ENCODE data around the gene ELMO1. TPM values are rescaled to one million over a fixed set of nuclear protein-coding genes. Genes with fewer than 3 reads are reported as not detected.

Gene ELMO1
- total and polyA plus RNA-seq, 12 donors, result 7.5 to 46.8 (median 14.9) TPM

- no peak for TF ChIP-seq CTCF (IDR thresholded peaks at IDR 0.05)
- no peak for TF ChIP-seq POLR2A (IDR thresholded peaks at IDR 0.05)
- Histone ChIP-seq H3K36me3 (replicated peaks in 1 of 2) (no peaks in the 10 kb centered on the region), H3K4me3 (no peak overlapping the region), H3K4me1 (replicated peaks in 1 of 2) (peaks cover 0 to 11% of the 10 kb centered on the region in 2 donors), H3K27me3 (no peaks in the 10 kb centered on the region), H3K9me3 (replicated peaks in 1 of 3) (no peaks in the 10 kb centered on the region), H3K27ac (no peak overlapping the region)
- intact Hi-C loops (cut with DNase I), result loop anchor here (5.0 to 10.0 kb wide), 5 partner anchors 76 to 214 kb away; no protein-coding TSS in a partner anchor
- WGBS, 4 donors, result 68 to 90% (median 76%) methylated on average over 7 of the region's 7 CpGs
- DNase-seq, result no peak
These were observed 267.7 kb downstream of the ELMO1 start for GRCh38 chr7:37180828-37181549.

- no peak for TF ChIP-seq CTCF (IDR thresholded peaks at IDR 0.05)
- no peak for TF ChIP-seq POLR2A (IDR thresholded peaks at IDR 0.05)
- Histone ChIP-seq H3K27me3 (no peaks in the 10 kb centered on the region), H3K4me1 (replicated peaks in 1 of 2) (no peaks in the 10 kb centered on the region), H3K27ac (no peak overlapping the region), H3K9me3 (replicated peaks in 1 of 3) (no peaks in the 10 kb centered on the region), H3K4me3 (no peak overlapping the region), H3K36me3 (replicated peaks in 1 of 2) (no peaks in the 10 kb centered on the region)
- 59 to 84% (median 68%) methylated on average over 3 of the region's 3 CpGs for WGBS, 4 donors
- intact Hi-C loops (cut with DNase I), result no loop called here
- DNase-seq, result no peak
These were observed 272.6 kb downstream of the ELMO1 start for GRCh38 chr7:37176079-37176478.

- Histone ChIP-seq H3K4me1 (replicated peaks in 1 of 2) (no peaks in the 10 kb centered on the region), H3K9me3 (replicated peaks in 1 of 3) (no peaks in the 10 kb centered on the region), H3K27me3 (no peaks in the 10 kb centered on the region), H3K36me3 (replicated peaks in 1 of 2) (no peaks in the 10 kb centered on the region), H3K27ac (no peak overlapping the region), H3K4me3 (no peak overlapping the region)
- intact Hi-C loops (cut with DNase I), result no loop called here
- no peak for DNase-seq
- 89 to 94% (median 92%) methylated on average over 5 of the region's 5 CpGs for WGBS, 4 donors
- TF ChIP-seq POLR2A (IDR thresholded peaks at IDR 0.05), result no peak
- no peak for TF ChIP-seq CTCF (IDR thresholded peaks at IDR 0.05)
These were observed 274.2 kb downstream of the ELMO1 start for GRCh38 chr7:37174460-37174859.

GRCh38 chr7:37173670-37174069 lies 275.0 kb downstream of the ELMO1 start:
- H3K4me1 ChIP-seq (replicated peaks in 1 of 2), result no peaks in the 10 kb centered on the region
- H3K4me3 ChIP-seq, result no peak overlapping the region
- H3K9me3 ChIP-seq (replicated peaks in 1 of 3), result no peaks in the 10 kb centered on the region
- no peaks in the 10 kb centered on the region for H3K36me3 ChIP-seq (replicated peaks in 1 of 2)
- no peak for DNase-seq
- intact Hi-C loops (cut with DNase I), result no loop called here
- H3K27me3 ChIP-seq, result no peaks in the 10 kb centered on the region
- 74 to 83% (median 80%) methylated on average over 2 of the region's 2 CpGs for WGBS, 4 donors
- TF ChIP-seq CTCF (IDR thresholded peaks at IDR 0.05) (no peak), POLR2A (IDR thresholded peaks at IDR 0.05) (no peak)
- H3K27ac ChIP-seq, result no peak overlapping the region

Measured in adrenal gland (tissue), 12 donors.